Measurements from ENCODE around the gene GDF2.

Gene GDF2

DNA sequence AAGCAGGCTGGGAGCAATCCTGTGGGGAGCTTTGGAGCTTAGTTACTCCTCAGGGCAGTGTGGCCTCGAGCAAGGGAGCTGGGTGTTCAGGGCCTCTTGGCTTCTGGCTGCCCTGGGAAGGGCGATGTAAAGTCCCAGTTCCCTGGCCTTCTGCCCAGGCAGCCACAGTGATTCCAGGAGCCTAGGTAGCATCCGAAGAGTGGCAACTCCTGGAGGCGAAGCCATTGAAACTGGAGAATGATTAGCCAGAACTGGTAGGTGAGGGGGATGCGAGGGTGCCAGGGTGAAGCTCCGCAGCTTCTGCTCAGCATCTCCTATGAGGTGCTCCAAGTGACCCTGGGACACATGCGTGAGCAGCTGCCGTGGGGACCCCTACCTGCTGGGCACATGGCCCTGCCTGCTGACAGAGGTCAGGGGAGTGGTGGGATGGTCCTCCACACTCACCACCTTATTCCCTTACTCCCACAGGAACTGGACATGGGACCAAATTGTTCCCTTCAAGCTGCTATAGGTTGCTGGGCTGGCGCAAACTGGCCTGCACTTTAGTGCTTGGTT is 7.8 kb upstream of the GDF2 start:
- DNase-seq, result no peak

- DNase-seq, result no peak
Measured at GRCh38 chr10:47315421-47315820, 6.8 kb upstream of the GDF2 start.

DNA sequence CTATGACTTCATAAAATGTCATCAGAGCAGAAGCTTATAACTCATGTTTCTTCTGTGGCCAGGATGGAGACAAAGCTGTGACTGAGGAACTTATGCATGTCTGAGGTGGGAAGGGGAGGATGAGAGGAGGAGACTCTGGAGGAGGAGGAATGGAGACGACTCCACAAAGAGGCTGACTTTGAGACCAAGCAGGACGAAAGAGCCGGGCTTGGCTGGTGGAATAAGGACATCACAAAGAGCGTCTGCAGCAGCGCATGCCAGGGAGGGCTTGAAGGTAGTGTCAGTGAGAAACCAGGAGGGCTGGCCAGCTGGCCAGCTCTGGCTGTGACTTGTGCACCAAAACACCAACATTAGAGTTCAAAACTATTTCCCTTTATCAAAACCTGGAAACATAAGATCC is 6.1 kb upstream of the GDF2 start:
- no peak for DNase-seq

- DNase-seq, result no peak
Measured at GRCh38 chr10:47317251-47317650, 5.0 kb upstream of the GDF2 start.

- DNase-seq, result no peak
Measured at GRCh38 chr10:47318706-47319105, 3.5 kb upstream of the GDF2 start.

DNA sequence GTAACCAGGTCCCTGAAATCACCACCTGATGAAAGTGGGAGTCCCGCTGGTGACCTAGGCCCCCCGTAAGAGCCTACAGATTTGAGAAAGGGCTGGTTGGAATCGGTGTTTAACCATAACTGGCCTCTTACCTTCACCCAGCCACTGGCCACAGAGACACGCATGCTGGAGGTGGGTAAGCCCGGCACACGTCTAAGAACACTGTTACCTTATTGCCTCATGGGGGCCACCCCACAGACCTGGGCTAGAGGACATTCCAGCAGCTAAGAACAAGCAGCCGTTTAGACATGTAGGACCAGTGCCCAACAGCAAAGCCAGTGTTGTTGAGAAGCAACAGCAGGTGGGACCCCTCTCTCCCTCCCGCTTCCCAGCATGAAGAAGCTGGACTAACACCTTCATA is 2.5 kb upstream of the GDF2 start:
- DNase-seq, result no peak

GRCh38 chr10:47320812-47321211 is 1.4 kb upstream of the GDF2 start:
- no peak for DNase-seq

GRCh38 chr10:47321521-47322195 is 596 bp upstream of the GDF2 start:
- DNase-seq, result no peak

DNA sequence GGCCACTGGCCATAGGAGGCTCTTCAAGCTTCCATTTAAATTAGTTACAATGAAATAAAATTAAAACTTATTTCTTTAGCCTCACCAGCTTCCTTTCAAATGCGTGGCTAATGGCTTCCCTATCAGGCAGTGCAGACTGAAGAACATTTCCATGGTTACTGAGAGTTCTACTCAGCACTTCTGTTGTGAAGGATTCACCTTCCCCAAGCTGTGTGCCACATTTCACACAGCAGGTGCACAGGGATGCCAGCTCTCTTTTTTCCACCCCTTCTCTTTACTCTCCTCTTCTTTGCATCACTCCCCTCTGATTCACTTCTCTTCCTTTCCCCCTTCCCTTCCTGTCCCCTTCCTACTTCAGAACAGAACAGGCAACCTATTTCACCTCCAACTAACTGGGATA is 833 bp downstream of the GDF2 start:
- no peak for DNase-seq

- DNase-seq, result no peak
Measured at GRCh38 chr10:47323636-47324296, 1.5 kb downstream of the GDF2 start.

- no peak for DNase-seq
Measured at GRCh38 chr10:47325303-47326291, 3.3 kb downstream of the GDF2 start.

DNA sequence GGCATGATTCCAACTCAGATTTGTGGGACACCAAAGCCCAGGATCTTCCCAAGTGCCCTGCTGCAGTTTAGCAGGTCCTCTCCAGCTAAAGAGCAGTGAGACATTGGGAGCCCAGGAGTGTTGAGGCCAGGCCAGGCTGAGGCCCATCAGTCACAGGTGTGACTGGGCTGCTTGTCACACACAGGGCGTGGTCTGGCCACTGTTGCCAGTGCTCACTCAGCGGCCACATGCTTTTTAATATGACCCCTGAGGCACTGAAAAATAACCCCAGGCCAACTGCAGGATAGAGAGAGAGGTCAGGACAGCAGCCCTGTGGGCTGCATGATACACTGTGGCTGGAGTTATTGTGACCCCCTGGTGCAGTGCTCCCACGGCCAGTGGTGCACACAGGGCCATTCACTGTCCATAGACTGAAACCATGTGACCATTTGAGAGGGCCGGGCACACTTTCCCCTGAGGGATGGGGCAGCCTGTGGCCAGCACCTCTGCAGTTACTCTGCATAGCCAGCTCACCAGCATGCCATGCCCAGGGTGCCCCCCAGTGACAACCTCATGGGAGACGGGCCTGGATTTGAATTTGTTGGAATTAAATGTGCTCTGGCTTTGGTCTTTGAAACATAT is 4.2 kb downstream of the GDF2 start:
- DNase-seq, result no peak

DNA sequence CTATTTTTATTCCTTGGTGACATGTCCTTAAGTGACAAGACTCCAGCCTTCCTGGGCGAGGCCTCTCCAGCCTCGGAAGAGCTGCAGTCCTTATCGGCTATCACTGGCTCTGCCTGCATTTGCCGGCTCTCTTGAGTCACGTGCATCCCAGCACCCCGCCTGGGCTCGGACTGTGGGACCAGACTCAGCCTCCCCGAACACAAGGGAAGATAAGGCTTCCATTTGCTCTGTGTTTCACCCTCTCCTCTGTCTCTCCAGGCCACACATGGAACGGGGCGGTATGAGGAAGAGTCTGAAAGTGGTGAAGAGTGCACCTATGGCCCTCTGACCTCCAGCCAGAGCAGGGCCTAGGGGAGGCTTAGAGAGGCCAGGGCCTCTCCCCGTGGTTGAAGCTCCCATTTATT is 4.7 kb downstream of the GDF2 start:
- DNase-seq, result no peak

DNA sequence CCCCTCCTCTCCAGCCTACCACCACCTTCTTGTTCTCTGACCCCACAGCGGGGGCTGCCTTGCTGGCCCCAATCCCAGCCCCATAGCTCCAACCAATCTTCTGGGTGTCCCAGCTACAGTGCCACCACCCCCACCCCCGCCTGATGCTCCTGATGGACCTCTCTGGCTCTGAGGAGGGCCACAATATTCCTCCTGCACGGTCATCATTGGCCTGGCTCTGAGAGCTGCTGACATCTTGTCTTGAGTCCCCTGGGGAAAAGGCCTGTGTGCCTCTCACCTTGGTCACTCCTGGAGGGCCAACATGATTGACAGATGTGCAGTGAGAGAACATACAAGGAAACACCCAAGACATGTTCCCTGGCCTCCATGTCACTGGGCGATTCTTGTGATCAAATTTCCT is 7.6 kb downstream of the GDF2 start:
- no peak for DNase-seq

DNA sequence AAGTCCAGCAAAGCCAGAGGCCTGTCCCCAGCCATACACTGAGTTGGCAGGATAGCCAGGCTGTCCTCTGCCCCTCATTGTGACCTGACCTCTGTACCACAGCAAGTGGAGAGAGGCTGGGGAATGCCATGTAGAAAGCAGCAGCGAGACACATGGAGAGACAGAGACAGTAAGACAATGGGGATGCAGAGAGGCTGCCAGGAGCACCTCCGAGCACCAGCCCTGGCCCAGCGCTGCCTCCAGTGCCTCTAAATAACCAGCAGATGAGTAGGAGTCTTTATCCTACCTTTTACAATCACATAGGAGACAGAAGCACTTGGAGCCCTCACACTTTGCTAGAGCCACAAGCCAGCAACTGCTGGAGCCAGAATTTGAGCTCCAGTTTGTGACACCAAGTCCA is 8.1 kb downstream of the GDF2 start:
- no peak for DNase-seq

GRCh38 chr10:47330804-47331203 is 8.6 kb downstream of the GDF2 start:
- DNase-seq, result no peak

DNA sequence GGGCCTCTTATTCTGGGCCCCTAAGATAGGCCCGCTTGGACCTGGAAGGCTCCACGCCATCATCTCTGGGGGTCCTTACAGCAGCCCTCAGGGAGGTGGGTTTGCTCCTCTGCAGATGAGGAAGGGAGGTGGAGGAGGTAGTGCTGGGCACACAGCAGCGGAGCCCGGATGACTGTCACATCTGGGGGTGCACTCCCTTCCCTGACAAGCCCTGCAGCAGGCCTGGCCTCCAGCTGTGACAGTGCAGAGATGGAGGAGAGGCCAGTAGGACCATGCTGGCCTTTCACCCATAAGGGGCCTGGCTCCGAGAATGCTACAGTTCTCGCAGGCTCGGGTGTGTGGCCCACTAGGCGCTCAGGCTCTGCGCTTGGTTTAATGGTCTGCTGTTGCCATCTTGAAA is 9.2 kb downstream of the GDF2 start:
- no peak for DNase-seq

- no peak for DNase-seq
Measured at GRCh38 chr10:47331954-47332353, 9.7 kb downstream of the GDF2 start.

DNA sequence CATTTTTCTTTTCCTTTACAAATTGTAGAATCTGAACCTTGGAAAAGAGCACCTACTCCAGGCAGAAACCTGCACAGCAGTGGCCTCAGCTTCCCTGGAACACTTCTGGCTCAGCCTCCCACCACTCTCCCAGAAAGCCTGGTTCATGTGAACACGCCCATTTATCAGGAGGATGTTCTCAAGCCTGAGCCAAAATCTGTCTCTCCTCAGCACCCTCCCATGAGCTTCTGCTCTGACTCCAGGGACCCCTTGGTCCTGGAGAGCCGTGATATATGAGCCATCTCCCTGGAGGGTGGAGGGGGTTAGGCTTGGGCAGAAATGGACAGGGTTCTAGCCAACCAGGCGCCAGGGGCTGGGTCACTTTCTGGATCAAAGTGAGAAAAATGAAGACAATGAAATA is 10.1 kb downstream of the GDF2 start:
- DNase-seq, result no peak

- DNase-seq, result no peak
Measured at GRCh38 chr10:47332946-47333345, 10.7 kb downstream of the GDF2 start.

DNA sequence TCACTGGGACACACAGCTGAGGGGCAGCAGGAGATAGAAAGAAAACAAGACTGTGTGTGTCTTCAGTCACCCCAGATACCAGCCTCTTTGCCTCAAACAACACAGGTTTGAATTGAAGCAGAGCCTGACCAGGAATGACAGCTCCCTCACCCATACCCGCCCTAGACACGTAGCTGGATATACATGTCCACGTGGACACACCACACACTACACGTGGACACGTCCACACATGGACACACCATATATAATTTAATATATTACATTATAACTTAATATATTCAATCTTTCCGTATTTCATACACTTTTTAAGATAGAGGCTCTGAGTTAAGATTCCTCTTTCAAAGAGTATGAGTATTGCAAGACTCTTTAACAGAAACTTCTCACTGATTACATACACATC is 11.3 kb downstream of the GDF2 start:
- no peak for DNase-seq

DNA sequence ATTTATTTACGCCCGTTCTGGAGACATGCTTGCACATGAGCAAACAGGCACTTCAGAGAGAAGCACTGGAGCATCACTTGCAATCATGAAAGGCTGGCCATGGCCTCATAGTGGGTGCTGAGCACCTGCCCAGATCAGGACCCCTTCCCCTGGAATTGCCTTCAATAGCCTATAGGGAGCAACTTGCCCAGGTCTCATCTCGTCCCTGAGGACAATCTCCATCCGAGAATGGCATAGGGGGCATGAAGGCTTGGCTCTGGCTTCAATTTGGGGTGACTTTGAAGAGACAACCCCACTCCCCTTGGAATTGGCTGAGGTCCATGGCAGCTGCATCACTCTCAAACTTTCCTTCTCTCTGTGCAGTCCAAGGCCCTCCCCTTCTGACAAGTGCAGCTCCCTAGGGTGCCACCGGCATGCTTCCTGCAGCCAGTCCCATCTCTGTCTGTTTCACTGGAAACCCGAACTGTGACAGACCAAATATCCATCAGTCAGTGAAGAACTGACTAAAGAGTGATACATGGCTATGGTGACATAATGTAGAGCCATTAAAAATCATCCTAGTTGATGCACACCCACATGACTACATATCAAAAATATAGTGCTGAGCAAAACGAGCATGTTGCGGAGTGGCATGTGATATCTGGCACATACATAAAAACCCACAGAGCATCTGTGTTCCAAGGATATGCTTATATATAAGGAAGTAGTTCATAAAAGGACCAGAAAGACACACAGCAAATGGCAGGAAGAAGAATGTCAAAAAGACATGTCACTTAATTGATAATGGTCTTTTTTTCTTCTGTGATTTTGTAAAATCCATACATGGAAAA is 12.4 kb downstream of the GDF2 start:
- DNase-seq, result no peak
